ENCODE results near the gene AMPD2.

DNA sequence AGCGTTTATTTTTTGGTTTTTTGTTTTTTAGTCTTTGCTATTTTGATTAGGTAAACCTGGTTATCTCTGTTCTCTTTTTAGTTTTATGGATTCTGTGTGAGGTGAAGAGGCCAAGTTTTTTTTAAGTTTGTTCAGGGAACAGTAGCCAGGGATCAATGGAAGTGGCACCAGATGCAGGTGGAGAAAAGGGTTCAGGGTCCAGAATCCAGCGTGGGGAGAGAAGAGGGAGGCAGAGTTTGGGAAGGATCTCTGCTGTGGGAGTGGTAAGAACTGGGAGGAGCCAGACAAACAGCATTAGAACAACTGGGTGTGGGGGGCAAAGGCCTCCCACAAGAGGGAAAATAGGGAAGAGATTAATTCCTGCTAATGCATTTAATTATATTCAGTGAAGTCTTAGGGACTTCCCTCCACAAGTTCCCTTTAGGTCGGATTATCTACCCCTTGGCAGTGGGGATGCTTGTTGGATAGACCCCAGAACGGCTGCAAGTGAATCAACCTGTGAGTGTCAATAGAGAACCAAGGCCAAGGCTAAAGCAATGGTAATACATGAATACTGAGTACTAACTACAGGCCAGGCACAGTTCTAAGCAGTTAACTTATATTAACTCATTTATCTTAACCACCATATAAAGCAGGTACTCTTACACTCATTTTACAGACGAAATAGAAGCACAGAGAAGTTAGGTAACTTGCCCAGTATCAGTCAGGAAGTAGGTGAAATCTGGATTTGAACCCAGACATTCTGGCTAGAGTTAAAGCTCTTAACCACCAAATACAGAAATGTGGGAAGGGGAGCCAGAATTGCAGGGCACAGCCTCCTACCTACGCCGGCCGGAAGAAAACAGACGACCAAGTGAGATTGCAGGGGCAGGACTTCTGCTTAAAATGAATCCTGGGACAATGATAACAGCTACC lies 719 bp upstream of the AMPD2 start:
- TF ChIP-seq EZH2phosphoT487 (IDR thresholded peaks at IDR 0.05; ENCODE audit: insufficient read depth, low read depth) (no peak), EZH2 (IDR thresholded peaks at IDR 0.05; ENCODE audit: insufficient read depth, poor library complexity, severe bottlenecking) (no peak)
